Purkinje cell (primary cell): ENCODE data around the gene C1orf94. TPM values are rescaled to one million over a fixed set of nuclear protein-coding genes. Genes with fewer than 3 reads are reported as not detected.

Source experiments
- polyA plus RNA-seq: library from polyadenylated mRNA; unstranded; fragments of >200 nt; fragmentation: Nextera tagmentation; gene quantifications from 2 replicates; pipeline ENCODE4 v1.2.1, GENCODE V29; 2014

Gene C1orf94
- not detected in 2 replicates for polyA plus RNA-seq

GRCh38 chr1:34176830-34177603 is at the start of gene C1orf94:
C1orf94 (plus strand) TSS chr1:34176907; CDS start chr1:34177790, 883 bp downstream.

GRCh38 chr1:34164771-34165391 is 11.8 kb upstream of the C1orf94 start, which contains the start of gene CSMD2:
CSMD2 (minus strand) TSS chr1:34165230; CDS start chr1:34165097, 133 bp downstream.

Other genes with a start within 250 kb of the C1orf94 start
- 0.43 and 0.85 TPM in 2 replicates for gene CSMD2, start 11.7 kb upstream of the C1orf94 start, polyA plus RNA-seq